B cell (primary cell): ENCODE results near the gene AOAH.

Experiments
- CTCF ChIP-seq: fragments of 200-600 bp; IDR thresholded peaks from one replicate; pipeline ENCODE4 v1.8.0; 2022; ENCODE audit warnings: antibody characterized with exemption, mild to moderate bottlenecking
- EZH2 ChIP-seq: IDR thresholded peaks from 2 replicates; pipeline ENCODE4 v1.6.1; 2012; ENCODE audit warnings: borderline replicate concordance, low read depth, mild to moderate bottlenecking, moderate library complexity, low read length; ENCODE audit not compliant: insufficient read depth, poor library complexity, severe bottlenecking

DNA sequence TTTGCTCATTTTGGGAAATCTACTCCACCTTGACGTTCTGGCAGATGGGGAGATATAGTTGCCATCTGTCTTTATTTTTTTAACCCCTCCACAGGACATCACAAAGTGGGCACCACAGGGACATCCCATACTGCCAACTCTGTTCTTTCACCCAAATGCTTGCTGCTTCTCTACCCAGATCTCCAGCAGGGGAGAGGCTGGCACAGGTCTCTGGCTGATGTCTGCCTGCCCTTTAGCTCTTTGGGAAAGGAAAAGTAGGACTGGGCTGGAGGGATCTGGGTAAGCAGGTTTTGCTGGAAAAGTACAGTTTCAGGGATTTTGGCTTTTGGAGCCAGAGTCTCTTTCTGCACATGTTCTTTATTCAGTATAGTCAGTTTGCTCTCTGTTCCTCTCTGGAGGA is 178.0 kb downstream of the AOAH start:
- TF ChIP-seq CTCF (no peak), EZH2 (no peak)
